HL-60 (cell line): ENCODE measurements around the gene FBXO42.

ENCODE experiments used
- CTCF ChIP-seq: IDR thresholded peaks from one replicate; pipeline ENCODE4 v1.5.1; 2011; ENCODE audit warnings: low read length, control low read depth, inconsistent platforms; ENCODE audit not compliant: insufficient read depth
- GABPA ChIP-seq: IDR thresholded peaks from 2 replicates; pipeline ENCODE4 v1.6.1; 2012; ENCODE audit warnings: low read depth

- TF ChIP-seq CTCF = no peak
- TF ChIP-seq GABPA = no peak
Observed at GRCh38 chr1:16351994-16352841, at the start of gene FBXO42.
